HEK293 (cell line): ENCODE results near the gene KRTAP4-7.
"Not testable (repeated sequence)": the region's sequence is repeated elsewhere in the genome, so short reads cannot be mapped to it uniquely, and the experiment has no call there.

ENCODE experiments used
- CTCF ChIP-seq: fragments of 450-650 bp; formaldehyde crosslinking; IDR thresholded peaks from 2 replicates; pipeline ENCODE4 v1.5.1; 2016; ENCODE audit warnings: missing biosample characterization, missing genetic modification characterization
- MZF1 ChIP-seq: fragments of 450-650 bp; formaldehyde crosslinking; IDR thresholded peaks from 2 replicates; pipeline ENCODE4 v1.5.1; 2017; ENCODE audit warnings: missing biosample characterization, missing genetic modification characterization, borderline replicate concordance
- ZNF121 ChIP-seq: fragments of 450-650 bp; formaldehyde crosslinking; IDR thresholded peaks from 2 replicates; pipeline ENCODE4 v1.5.1; 2016; ENCODE audit warnings: missing biosample characterization, missing genetic modification characterization
- ZNF239 ChIP-seq: fragments of 450-650 bp; formaldehyde crosslinking; IDR thresholded peaks from 2 replicates; pipeline ENCODE4 v1.5.1; 2016; ENCODE audit warnings: missing biosample characterization, missing genetic modification characterization
- ZNF248 ChIP-seq: fragments of 450-650 bp; formaldehyde crosslinking; IDR thresholded peaks from 2 replicates; pipeline ENCODE4 v1.5.1; 2017; ENCODE audit warnings: missing biosample characterization, missing genetic modification characterization
- ZNF280C ChIP-seq: fragments of 450-650 bp; formaldehyde crosslinking; IDR thresholded peaks from 2 replicates; pipeline ENCODE4 v1.5.1; 2016; ENCODE audit warnings: missing biosample characterization, missing genetic modification characterization
- ZNF362 ChIP-seq: fragments of 450-650 bp; formaldehyde crosslinking; IDR thresholded peaks from 2 replicates; pipeline ENCODE4 v1.5.1; 2016; ENCODE audit warnings: missing biosample characterization, missing genetic modification characterization
- ZSCAN16 ChIP-seq: fragments of 450-650 bp; formaldehyde crosslinking; IDR thresholded peaks from 2 replicates; pipeline ENCODE4 v1.5.1; 2016; ENCODE audit warnings: missing biosample characterization, missing genetic modification characterization
- ZSCAN18 ChIP-seq: fragments of 450-650 bp; formaldehyde crosslinking; IDR thresholded peaks from 2 replicates; pipeline ENCODE4 v1.5.1; 2016; ENCODE audit warnings: missing biosample characterization, missing genetic modification characterization

- TF ChIP-seq ZSCAN18 (tag by site-specific recombination); ZNF239 (tag by site-specific recombination); ZNF121 (tag by site-specific recombination); MZF1; ZSCAN16 (tag by site-specific recombination); CTCF (tag by site-specific recombination); ZNF280C (tag by site-specific recombination); ZNF362 (tag by site-specific recombination); ZNF248: not testable (repeated sequence)
Observed at GRCh38 chr17:41123991-41124371, 40.0 kb downstream of the KRTAP4-7 start, which contains the start of gene KRTAP4-12.
